Ovary (tissue), 9 donors: ENCODE results near the gene TAS2R39. TPM values are rescaled to one million over a fixed set of nuclear protein-coding genes. Genes with fewer than 3 reads are reported as not detected.
"Not testable (repeated sequence)": the region's sequence is repeated elsewhere in the genome, so short reads cannot be mapped to it uniquely, and the experiment has no call there.

Experiments used
- DNase-seq, 5 donors: peaks; one replicate each; pipeline ENCODE4 v3.0.0-alpha.2; 2019 to 2020
- H3K27ac ChIP-seq, 2 donors: fragments of 200-600 bp; one replicate each; pipeline versions ENCODE4 v1.5.1 to v1.8.0; 2019 to 2022
- H3K27me3 ChIP-seq: fragments of 200-600 bp; one replicate; pipeline ENCODE4 v1.8.0; 2022
- H3K36me3 ChIP-seq: fragments of 200-600 bp; sonication (generic); one replicate; pipeline ENCODE4 v1.5.1; 2019
- H3K4me1 ChIP-seq: one replicate; pipeline ENCODE4 v1.8.1; 2013; ENCODE audit warnings: mild to moderate bottlenecking, moderate library complexity; ENCODE audit not compliant: insufficient read depth
- H3K4me3 ChIP-seq: fragments of 200-600 bp; sonication (generic); one replicate; pipeline ENCODE4 v1.5.1; 2017
- H3K9me3 ChIP-seq, 2 donors: fragments of 200-600 bp in 1 of 2; sonication (generic) in 1 of 2; one replicate each; pipeline versions ENCODE4 v1.5.1 to v1.8.1; 2013 to 2019; ENCODE audit warnings: mild to moderate bottlenecking in 1 of 2, moderate library complexity in 1 of 2
- CTCF ChIP-seq, 3 donors: fragments of 450-650 bp in 2 of 3; fragments of 200-600 bp in 1 of 3; IDR thresholded peaks; one replicate each; pipeline versions ENCODE4 v1.5.1 to v1.8.0; 2016 to 2022; ENCODE audit warnings: antibody characterized with exemption in 3 of 3, mild to moderate bottlenecking in 1 of 3
- EP300 ChIP-seq: sonication (generic); formaldehyde crosslinking; IDR thresholded peaks from one replicate; pipeline ENCODE4 v1.6.1; 2017; ENCODE audit warnings: antibody characterized with exemption
- POLR2A ChIP-seq: fragments of 450-650 bp; IDR thresholded peaks from one replicate; pipeline ENCODE4 v1.6.1; 2017; ENCODE audit warnings: antibody characterized with exemption, mild to moderate bottlenecking, moderate library complexity
- WGBS, 3 donors: extraction: QIAGEN DNeasy Blood & Tissue Kit in 1 of 3; methylation state at CpG; one replicate each; pipeline versions ENCODE4 v1.1.5 to v1.1.7; 2013 to 2017; 5-methylcytosine and 5-hydroxymethylcytosine counted together
- intact Hi-C, 4 donors: fragments of 100-400 bp; cut with DNase I; formaldehyde crosslinking; loops; one replicate each; pipeline versions ENCODE4 v1.11.0 to v1.15.1; 2022 to 2023
- polyA plus RNA-seq, 2 donors: library from polyadenylated mRNA; stranded (reverse); fragments of 200-250 nt in 1 of 2; fragments of 350-450 nt in 1 of 2; fragmentation: Illumina TruSeq in 1 of 2; extraction: RNeasy Lipid Tissue Mini Kit (QIAGEN cat#74804) in 1 of 2; gene quantifications; one replicate each; pipeline ENCODE4 v1.2.3, GENCODE V29; 2013 to 2014
- total RNA-seq, 7 donors: library from RNA; depleted of rRNA in 2 of 7; stranded (reverse); fragments of >200 nt in 2 of 7; fragmentation: NEBNext Ultra II Directional in 3 of 7; extraction: Animal tissue kit (Norgen Biotek cat#: 25700) in 3 of 7; gene quantifications; one replicate each; pipeline versions ENCODE4 v1.1.0 to v1.2.4, GENCODE V29; 2016 to 2023
- donor health status: DM: no; HTN: no; CAD: no; lungs with moderate emphysema.
- donor health status: DM: no; HTN: no; CAD: no.
- donor health status: Bipolar disorder and iron deficiency.
- donor health status: DM: yes; HTN: yes; CAD: no.
- donor health status: DM: no; HTN: no; CAD: no.
- donor health status: DM: yes; HTN: yes; CAD: no.

TAS2R39 gene
- total and polyA plus RNA-seq, 9 donors, result not detected

DNA sequence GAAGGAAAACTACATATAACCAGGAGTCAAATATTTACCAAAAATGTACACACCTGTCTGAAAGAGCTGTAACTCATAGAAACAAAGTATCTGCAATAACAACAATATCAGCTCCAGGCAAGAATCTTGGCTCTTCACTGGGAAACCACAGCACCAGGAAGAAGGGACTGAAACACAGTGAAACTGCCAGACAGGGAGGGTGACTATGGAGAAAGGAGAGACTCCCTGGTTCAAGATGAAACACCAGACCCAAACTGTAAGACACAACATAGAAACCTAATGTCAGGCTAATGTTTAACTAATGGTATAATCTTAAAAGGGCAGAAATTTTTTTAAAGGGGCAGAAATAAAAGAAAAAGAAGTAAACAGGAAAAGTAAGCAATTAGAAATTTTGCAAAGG, 11.5 kb upstream of the TAS2R39 start:
- no peaks in the 10 kb centered on the region for H3K4me1 ChIP-seq
- no peaks in the 10 kb centered on the region for H3K9me3 ChIP-seq
- DNase-seq, result no peak
- TF ChIP-seq EP300 (no peak), POLR2A (no peak), CTCF (IDR thresholded peaks at IDR 0.05) (no peak)
- H3K27ac ChIP-seq, result no peak overlapping the region
- intact Hi-C loops, result no loop called here
- no peaks in the 10 kb centered on the region for H3K27me3 ChIP-seq
- no peak overlapping the region for H3K4me3 ChIP-seq
- H3K36me3 ChIP-seq, result no peaks in the 10 kb centered on the region

- Histone ChIP-seq H3K4me3 (no peak overlapping the region), H3K4me1 (no peaks in the 10 kb centered on the region), H3K27me3 (no peaks in the 10 kb centered on the region), H3K36me3 (no peaks in the 10 kb centered on the region), H3K27ac (no peak overlapping the region), H3K9me3 (no peaks in the 10 kb centered on the region)
- TF ChIP-seq POLR2A (no peak), EP300 (no peak)
- DNase-seq, result no peak
- intact Hi-C loops, result no loop called here
- 33 to 48% (median 34%) methylated on average over 4 of the region's 4 CpGs for WGBS, 3 donors
These were observed 10.9 kb upstream of the TAS2R39 start for GRCh38 chr7:143172354-143172753.

GRCh38 chr7:143176128-143176527, 7.1 kb upstream of the TAS2R39 start:
- no peak for TF ChIP-seq CTCF (IDR thresholded peaks at IDR 0.05)
- TF ChIP-seq EP300, result no peak
- TF ChIP-seq POLR2A, result no peak
- Histone ChIP-seq H3K27me3 (no peaks in the 10 kb centered on the region), H3K4me3 (no peak overlapping the region), H3K36me3 (no peaks in the 10 kb centered on the region), H3K9me3 (no peaks in the 10 kb centered on the region), H3K4me1 (no peaks in the 10 kb centered on the region), H3K27ac (no peak overlapping the region)
- DNase-seq, result no peak
- 95 to 96% (median 95%) methylated on average over 5 of the region's 5 CpGs for WGBS, 3 donors
- intact Hi-C loops, result no loop called here

DNA sequence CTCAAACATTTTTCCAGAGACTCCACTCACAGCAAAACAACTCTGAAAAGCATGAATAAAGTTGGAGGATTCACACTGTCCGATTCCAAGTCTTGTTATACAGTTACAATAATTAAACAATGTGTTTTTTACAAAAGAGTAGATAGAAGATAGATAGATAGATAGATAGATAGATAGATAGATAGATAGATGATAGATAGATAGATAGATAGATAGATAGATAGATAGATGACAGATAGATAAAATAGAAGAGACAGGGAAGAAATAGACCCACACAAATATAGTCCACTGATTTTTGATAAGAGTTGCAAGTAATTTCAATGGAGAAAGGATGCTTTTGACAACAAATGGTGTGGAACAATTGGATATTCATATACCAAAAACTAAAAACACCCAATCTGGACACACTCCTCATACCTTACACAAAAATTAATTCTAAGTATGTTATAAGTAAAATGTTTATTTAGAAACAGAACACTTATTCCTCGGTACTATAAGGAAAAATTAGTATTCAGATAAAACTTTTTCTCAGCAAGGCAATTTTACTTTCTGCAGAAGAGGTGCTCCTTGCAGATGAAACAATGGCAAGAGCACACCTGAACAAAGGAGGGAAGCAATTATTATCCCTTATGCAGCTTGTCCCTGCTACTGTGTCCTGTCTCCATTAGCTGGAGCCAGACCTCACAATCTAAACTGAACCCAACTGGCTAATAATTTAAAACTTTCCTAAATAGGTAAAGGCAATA, 5.7 kb upstream of the TAS2R39 start:
- TF ChIP-seq EP300 (no peak), CTCF (IDR thresholded peaks at IDR 0.05) (no peak), POLR2A (no peak)
- H3K36me3 ChIP-seq, result no peaks in the 10 kb centered on the region
- WGBS, 3 donors, result 86 to 90% (median 89%) methylated on average over 2 of the region's 2 CpGs
- no peak for DNase-seq
- intact Hi-C loops, result no loop called here
- no peak overlapping the region for H3K4me3 ChIP-seq
- H3K27me3 ChIP-seq, result no peaks in the 10 kb centered on the region
- H3K27ac ChIP-seq, result no peak overlapping the region
- no peaks in the 10 kb centered on the region for H3K4me1 ChIP-seq
- H3K9me3 ChIP-seq, result no peaks in the 10 kb centered on the region

- H3K9me3 ChIP-seq, DNase-seq, H3K4me3 ChIP-seq, H3K4me1 ChIP-seq, H3K27ac ChIP-seq, H3K36me3 ChIP-seq, H3K27me3 ChIP-seq, intact Hi-C loops: not testable (repeated sequence)
- 94 to 98% (median 98%) methylated on average over 4 of the region's 4 CpGs for WGBS, 3 donors
These were observed 2.4 kb upstream of the TAS2R39 start for GRCh38 chr7:143180771-143181170.
